ENCODE results near the gene PTPRN. TPM values are rescaled to one million over a fixed set of nuclear protein-coding genes. Genes with fewer than 3 reads are reported as not detected.

PTPRN gene
- total RNA-seq, 1 donor from 2014 or later: 0.60 TPM

DNA sequence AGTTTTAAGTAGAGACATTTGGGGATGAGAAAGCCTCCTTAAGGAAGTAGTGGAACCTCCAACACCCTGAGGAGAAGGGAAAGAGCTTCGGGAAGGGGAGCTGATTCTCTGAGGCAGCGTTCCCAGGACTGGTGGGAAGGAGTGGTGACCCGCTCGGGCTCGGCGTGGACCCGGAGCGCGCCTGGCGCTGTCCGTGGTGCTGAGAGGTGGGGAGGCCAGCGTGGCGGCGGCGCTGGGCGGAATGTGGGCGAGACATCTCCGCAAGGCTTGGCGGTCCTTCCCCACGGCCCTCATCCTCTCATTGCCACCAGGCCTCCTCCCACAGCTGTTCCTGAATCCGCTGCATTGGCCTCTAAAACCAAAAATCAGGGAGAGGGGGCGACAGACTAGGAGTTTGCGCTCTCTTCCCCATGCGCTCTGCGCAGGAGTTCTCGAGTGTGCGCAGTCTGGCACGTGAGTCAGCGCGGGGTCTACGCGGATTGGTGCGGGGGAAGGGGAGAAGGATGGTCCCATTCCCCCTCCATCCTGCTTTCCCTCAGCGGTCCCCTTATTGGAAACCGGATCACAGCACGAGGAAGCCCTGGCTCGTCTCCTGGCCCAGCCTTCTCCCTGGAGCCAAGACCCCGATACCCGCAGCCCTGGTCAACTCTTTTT lies 22.5 kb upstream of the PTPRN start:
- peak; percentile 84 for DNase-seq (ENCODE audit: low spot score)
- Histone ChIP-seq H3K4me2 (no peak overlapping the region), H3K4me1 (no peaks in the 10 kb centered on the region), H3K79me2 (ENCODE audit: low read depth) (no peaks in the 10 kb centered on the region), H3F3A (ENCODE audit: low read depth) (no peaks in the 10 kb centered on the region), H3K4me3 (no peak overlapping the region), H4K20me1 (ENCODE audit: low read depth) (peaks cover 28% of the 10 kb centered on the region), H3K27ac (no peak overlapping the region), H3K9ac (no peak overlapping the region), H2AFZ (replicated peaks) (no peak overlapping the region), H3K27me3 (peaks cover 99% of the 10 kb centered on the region), H3K36me3 (no peaks in the 10 kb centered on the region), H3K9me3 (ENCODE audit: low read depth) (no peaks in the 10 kb centered on the region)
- Mint-ChIP-seq H3K4me3 (peak overlapping the region; percentile 20), H3K27ac (no peak overlapping the region), H3K36me3 (no peaks in the 10 kb centered on the region), H3K9me3 (peaks cover 9% of the 10 kb centered on the region), H3K4me1 (peaks cover 30% of the 10 kb centered on the region), H3K27me3 (ENCODE audit: insufficient read depth, low read depth) (peaks cover 56% of the 10 kb centered on the region)
- TF ChIP-seq EZH2phosphoT487 (IDR thresholded peaks at IDR 0.05) (no peak), EZH2 (IDR thresholded peaks at IDR 0.05) (no peak)
- TF ChIP-seq, protein P1, sequence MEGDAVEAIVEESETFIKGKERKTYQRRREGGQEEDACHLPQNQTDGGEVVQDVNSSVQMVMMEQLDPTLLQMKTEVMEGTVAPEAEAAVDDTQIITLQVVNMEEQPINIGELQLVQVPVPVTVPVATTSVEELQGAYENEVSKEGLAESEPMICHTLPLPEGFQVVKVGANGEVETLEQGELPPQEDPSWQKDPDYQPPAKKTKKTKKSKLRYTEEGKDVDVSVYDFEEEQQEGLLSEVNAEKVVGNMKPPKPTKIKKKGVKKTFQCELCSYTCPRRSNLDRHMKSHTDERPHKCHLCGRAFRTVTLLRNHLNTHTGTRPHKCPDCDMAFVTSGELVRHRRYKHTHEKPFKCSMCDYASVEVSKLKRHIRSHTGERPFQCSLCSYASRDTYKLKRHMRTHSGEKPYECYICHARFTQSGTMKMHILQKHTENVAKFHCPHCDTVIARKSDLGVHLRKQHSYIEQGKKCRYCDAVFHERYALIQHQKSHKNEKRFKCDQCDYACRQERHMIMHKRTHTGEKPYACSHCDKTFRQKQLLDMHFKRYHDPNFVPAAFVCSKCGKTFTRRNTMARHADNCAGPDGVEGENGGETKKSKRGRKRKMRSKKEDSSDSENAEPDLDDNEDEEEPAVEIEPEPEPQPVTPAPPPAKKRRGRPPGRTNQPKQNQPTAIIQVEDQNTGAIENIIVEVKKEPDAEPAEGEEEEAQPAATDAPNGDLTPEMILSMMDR (IDR thresholded peaks at IDR 0.05): no peak

DNA sequence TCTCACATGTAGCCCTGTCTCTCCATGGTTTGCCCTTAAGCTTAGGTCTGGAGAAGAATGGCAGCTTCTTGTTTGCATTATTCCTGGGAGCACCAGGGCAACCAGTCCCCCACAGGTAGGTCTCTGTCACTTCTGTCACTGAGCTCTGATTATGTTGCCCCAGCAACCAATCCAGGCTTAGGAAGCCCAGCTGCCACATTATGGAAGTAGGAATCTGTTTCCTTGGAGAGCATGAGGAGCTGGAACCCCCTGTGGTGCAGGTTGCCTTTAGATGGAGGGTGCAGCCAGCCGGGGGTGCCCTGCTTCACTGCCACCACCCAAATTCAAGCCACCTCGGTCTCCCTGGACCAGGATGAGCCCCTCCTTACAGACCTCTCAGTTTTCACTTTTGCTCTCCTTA lies 18.5 kb upstream of the PTPRN start:
- TF ChIP-seq EZH2 (IDR thresholded peaks at IDR 0.05) (no peak), EZH2phosphoT487 (IDR thresholded peaks at IDR 0.05) (no peak)
- TF ChIP-seq, protein P1 (IDR thresholded peaks at IDR 0.05): no peak
- H3K36me3 Mint-ChIP-seq: no peaks in the 10 kb centered on the region
- H3K4me3 Mint-ChIP-seq: no peak overlapping the region
- no peaks in the 10 kb centered on the region for H3K79me2 ChIP-seq (ENCODE audit: low read depth)
- no peak overlapping the region for H3K4me2 ChIP-seq
- H3K9me3 ChIP-seq (ENCODE audit: low read depth): no peaks in the 10 kb centered on the region
- no peaks in the 10 kb centered on the region for H3K4me1 ChIP-seq
- H3K9ac ChIP-seq: no peak overlapping the region
- H3K4me3 ChIP-seq: no peak overlapping the region
- no peaks in the 10 kb centered on the region for H3K36me3 ChIP-seq
- H2AFZ ChIP-seq (replicated peaks): no peak overlapping the region
- no peaks in the 10 kb centered on the region for H3F3A ChIP-seq (ENCODE audit: low read depth)
- peaks cover 23% of the 10 kb centered on the region for H4K20me1 ChIP-seq (ENCODE audit: low read depth)
- H3K9me3 Mint-ChIP-seq: peaks cover 4% of the 10 kb centered on the region
- H3K27me3 Mint-ChIP-seq (ENCODE audit: insufficient read depth, low read depth): peaks cover 51% of the 10 kb centered on the region
- peaks cover 100% of the 10 kb centered on the region for H3K27me3 ChIP-seq
- no peak for DNase-seq (ENCODE audit: low spot score)
- H3K27ac ChIP-seq: no peak overlapping the region
- H3K4me1 Mint-ChIP-seq: peaks cover 17% of the 10 kb centered on the region
- H3K27ac Mint-ChIP-seq: no peak overlapping the region

DNA sequence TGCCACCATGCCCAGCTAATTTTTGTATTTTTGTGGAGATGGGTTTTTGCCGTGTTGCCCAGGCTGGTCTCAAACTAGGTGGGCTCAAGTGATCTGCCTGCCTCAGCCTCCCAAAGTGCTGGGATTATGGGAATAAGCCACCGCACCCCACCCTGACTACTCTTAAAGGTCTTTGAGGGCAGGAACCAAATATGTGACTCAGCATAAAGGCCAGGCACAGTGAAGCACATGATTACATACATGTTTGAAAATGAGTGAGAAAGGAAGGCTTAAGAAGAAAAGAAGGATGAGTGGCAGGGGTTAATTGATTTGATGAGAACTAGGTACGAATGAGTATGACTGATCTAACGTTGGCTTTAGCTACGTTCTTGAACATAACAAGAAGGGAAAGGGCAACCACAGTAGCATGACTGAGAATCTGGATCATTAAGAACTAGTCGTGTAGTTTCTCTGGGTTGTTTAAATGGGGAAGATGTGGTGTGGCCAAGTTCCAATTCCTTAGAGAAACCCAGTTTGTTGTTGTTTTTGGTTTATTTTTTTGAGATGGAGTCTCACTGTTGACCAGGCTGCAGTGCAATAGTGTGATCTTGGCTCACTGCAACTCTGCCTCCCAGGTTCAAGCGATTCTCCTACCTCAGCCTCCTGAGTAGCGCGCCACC lies 16.6 kb upstream of the PTPRN start:
- Mint-ChIP-seq H3K27ac (no peak overlapping the region), H3K27me3 (ENCODE audit: insufficient read depth, low read depth) (peaks cover 32% of the 10 kb centered on the region)
- H2AFZ ChIP-seq (replicated peaks): no peak overlapping the region

More for the DNA sequence above, 16.6 kb upstream of the PTPRN start:
- H3K4me3 ChIP-seq: no peak overlapping the region
- H3K27me3 ChIP-seq: peaks cover 99% of the 10 kb centered on the region
- H3K9me3 ChIP-seq (ENCODE audit: low read depth): no peaks in the 10 kb centered on the region
- Mint-ChIP-seq H3K36me3 (no peaks in the 10 kb centered on the region), H3K4me3 (no peak overlapping the region), H3K9me3 (no peaks in the 10 kb centered on the region), H3K4me1 (peaks cover 13% of the 10 kb centered on the region)
- H3K27ac ChIP-seq: no peak overlapping the region
- H3K36me3 ChIP-seq: no peaks in the 10 kb centered on the region
- H3K4me1 ChIP-seq: no peaks in the 10 kb centered on the region
- no peaks in the 10 kb centered on the region for H3K79me2 ChIP-seq (ENCODE audit: low read depth)
- peaks cover 4% of the 10 kb centered on the region for H4K20me1 ChIP-seq (ENCODE audit: low read depth)
- H3F3A ChIP-seq (ENCODE audit: low read depth): no peaks in the 10 kb centered on the region
- no peak overlapping the region for H3K4me2 ChIP-seq
- no peak for DNase-seq (ENCODE audit: low spot score)
- TF ChIP-seq, protein P1 (IDR thresholded peaks at IDR 0.05): no peak
- no peak for TF ChIP-seq EZH2 (IDR thresholded peaks at IDR 0.05)
- TF ChIP-seq EZH2phosphoT487 (IDR thresholded peaks at IDR 0.05): no peak
- H3K9ac ChIP-seq: no peak overlapping the region

All from neural progenitor cell (in vitro differentiated cells).